ENCODE results near the gene GLG1. TPM values are rescaled to one million over a fixed set of nuclear protein-coding genes. Genes with fewer than 3 reads are reported as not detected.

Gene GLG1
- total RNA-seq, 2 donors from 2014 or later = 96.9 to 98.3 TPM

DNA sequence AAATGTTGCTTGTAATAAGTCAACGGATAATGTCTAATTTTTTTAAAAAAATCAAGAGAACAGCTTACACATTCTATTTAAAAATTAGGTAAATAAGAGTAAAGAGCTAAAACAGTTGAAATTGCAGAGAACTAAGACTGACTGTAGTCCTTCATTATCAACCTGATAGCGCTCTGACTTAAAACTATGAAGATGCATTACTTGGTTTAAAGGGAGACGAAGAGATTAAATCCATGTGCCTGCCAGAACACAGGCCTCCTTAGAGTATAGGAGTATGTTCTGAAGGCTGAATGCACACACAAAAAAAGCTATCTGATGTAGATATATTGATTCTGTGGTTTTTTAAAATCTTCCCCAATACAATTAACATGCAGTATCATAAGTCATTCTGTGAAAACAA lies 28.5 kb downstream of the GLG1 start:
- no peaks in the 10 kb centered on the region for H3K36me3 ChIP-seq
- H3K27ac ChIP-seq = no peak overlapping the region
- H3K4me1 ChIP-seq = no peaks in the 10 kb centered on the region
- H3K27me3 ChIP-seq = no peaks in the 10 kb centered on the region
- no peak overlapping the region for H3K9ac ChIP-seq (ENCODE audit: low read depth in 2 of 2, low read length in 2 of 2)
- no peaks in the 10 kb centered on the region for H3K9me3 ChIP-seq
- H3K4me3 ChIP-seq = no peak overlapping the region
- TF ChIP-seq, protein P1, sequence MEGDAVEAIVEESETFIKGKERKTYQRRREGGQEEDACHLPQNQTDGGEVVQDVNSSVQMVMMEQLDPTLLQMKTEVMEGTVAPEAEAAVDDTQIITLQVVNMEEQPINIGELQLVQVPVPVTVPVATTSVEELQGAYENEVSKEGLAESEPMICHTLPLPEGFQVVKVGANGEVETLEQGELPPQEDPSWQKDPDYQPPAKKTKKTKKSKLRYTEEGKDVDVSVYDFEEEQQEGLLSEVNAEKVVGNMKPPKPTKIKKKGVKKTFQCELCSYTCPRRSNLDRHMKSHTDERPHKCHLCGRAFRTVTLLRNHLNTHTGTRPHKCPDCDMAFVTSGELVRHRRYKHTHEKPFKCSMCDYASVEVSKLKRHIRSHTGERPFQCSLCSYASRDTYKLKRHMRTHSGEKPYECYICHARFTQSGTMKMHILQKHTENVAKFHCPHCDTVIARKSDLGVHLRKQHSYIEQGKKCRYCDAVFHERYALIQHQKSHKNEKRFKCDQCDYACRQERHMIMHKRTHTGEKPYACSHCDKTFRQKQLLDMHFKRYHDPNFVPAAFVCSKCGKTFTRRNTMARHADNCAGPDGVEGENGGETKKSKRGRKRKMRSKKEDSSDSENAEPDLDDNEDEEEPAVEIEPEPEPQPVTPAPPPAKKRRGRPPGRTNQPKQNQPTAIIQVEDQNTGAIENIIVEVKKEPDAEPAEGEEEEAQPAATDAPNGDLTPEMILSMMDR (IDR thresholded peaks at IDR 0.05) = no peak
- intact Hi-C loops (cut with DNase I) = no loop called here
- DNase-seq = no peak

- intact Hi-C loops (cut with DNase I) = no loop called here
- H3K9me3 ChIP-seq = no peaks in the 10 kb centered on the region
- H3K4me1 ChIP-seq = no peaks in the 10 kb centered on the region
- no peak overlapping the region for H3K9ac ChIP-seq (ENCODE audit: low read depth in 2 of 2, low read length in 2 of 2)
- DNase-seq = no peak
- H3K27me3 ChIP-seq = no peaks in the 10 kb centered on the region
- no peak overlapping the region for H3K4me3 ChIP-seq
- H3K36me3 ChIP-seq = no peaks in the 10 kb centered on the region
- no peak overlapping the region for H3K27ac ChIP-seq
- TF ChIP-seq, protein P1 (IDR thresholded peaks at IDR 0.05) = no peak
Observed at GRCh38 chr16:74577882-74578366, 29.0 kb downstream of the GLG1 start.

DNA sequence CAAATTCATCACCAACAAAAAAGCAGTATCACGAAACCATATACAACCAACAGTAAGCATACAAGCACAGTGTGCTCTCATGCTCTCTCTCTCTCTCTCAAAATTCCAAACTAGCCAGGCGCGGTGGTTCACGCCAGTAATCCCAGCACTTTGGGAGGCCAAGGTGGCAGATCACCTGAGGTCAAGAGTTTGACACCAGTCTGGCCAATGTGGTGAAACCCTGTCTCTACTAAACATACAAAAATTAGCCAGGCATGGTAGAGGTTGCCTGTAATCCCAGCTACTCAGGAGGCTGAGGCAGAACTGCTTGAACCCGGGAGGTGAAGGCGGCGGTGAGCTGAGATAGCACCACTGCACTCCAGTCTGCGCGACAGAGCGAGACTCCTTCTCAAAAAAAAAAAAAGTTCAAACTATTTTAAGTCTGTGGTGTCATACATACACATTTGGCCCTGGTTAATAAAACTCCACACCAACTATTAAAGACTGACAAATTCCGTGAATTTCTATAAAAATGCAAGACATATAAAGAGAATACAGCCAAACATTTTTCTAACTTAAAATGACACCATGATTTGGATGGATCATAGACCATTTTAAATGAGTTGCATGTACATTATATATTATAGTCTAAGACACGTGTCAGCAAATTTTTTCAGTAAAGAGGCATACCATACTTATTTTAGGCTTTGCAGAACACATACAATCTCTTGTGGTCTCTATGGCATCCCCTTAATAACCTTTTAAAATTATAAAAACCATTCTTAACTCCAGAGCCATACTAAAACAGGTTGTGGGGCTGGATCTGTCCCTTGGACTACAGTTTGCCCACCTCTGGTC lies 30.9 kb downstream of the GLG1 start:
- Histone ChIP-seq H3K27me3 (no peaks in the 10 kb centered on the region), H3K4me1 (no peaks in the 10 kb centered on the region), H3K36me3 (no peaks in the 10 kb centered on the region), H3K4me3 (no peak overlapping the region), H3K9me3 (no peaks in the 10 kb centered on the region), H3K27ac (no peak overlapping the region), H3K9ac (ENCODE audit: low read depth in 2 of 2, low read length in 2 of 2) (no peak overlapping the region)
- intact Hi-C loops (cut with DNase I) = no loop called here
- TF ChIP-seq, protein P1 (IDR thresholded peaks at IDR 0.05) = no peak
- no peak for DNase-seq

GRCh38 chr16:74575175-74575806 lies 31.6 kb downstream of the GLG1 start:
- H3K36me3 ChIP-seq = no peaks in the 10 kb centered on the region
- H3K27ac ChIP-seq = no peak overlapping the region
- no peak overlapping the region for H3K4me3 ChIP-seq
- no peaks in the 10 kb centered on the region for H3K9me3 ChIP-seq
- DNase-seq = no peak
- TF ChIP-seq, protein P1 (IDR thresholded peaks at IDR 0.05) = no peak
- H3K4me1 ChIP-seq = no peaks in the 10 kb centered on the region
- intact Hi-C loops (cut with DNase I) = no loop called here
- H3K9ac ChIP-seq (ENCODE audit: low read depth in 2 of 2, low read length in 2 of 2) = no peak overlapping the region
- no peaks in the 10 kb centered on the region for H3K27me3 ChIP-seq

- Histone ChIP-seq H3K27me3 (no peaks in the 10 kb centered on the region), H3K36me3 (no peaks in the 10 kb centered on the region), H3K4me1 (peaks cover 7% of the 10 kb centered on the region), H3K9me3 (no peaks in the 10 kb centered on the region), H3K9ac (ENCODE audit: low read depth in 2 of 2, low read length in 2 of 2) (no peak overlapping the region), H3K27ac (no peak overlapping the region), H3K4me3 (no peak overlapping the region)
- no peak for DNase-seq
- TF ChIP-seq, protein P1 (IDR thresholded peaks at IDR 0.05) = no peak
- intact Hi-C loops (cut with DNase I) = no loop called here
Observed at GRCh38 chr16:74574146-74574545, 32.8 kb downstream of the GLG1 start.
